Fibroblast of skin of scalp (primary cell): Measurements from ENCODE around the gene BOLL. TPM values are rescaled to one million over a fixed set of nuclear protein-coding genes. Genes with fewer than 3 reads are reported as not detected.
"Not testable (repeated sequence)": the region's sequence is repeated elsewhere in the genome, so short reads cannot be mapped to it uniquely, and the experiment has no call there.

Experiments used
- DNase-seq: peaks from one replicate; pipeline ENCODE4 v3.0.0-alpha.2; 2013
- polyA plus RNA-seq, 2 experiments: library from polyadenylated mRNA; unstranded; fragments of 120-200 nt; gene quantifications; one replicate each; pipeline ENCODE4 v1.2.1, GENCODE V29; 2013; ENCODE audit not compliant: insufficient read length in 2 of 2

Gene BOLL, protein sequence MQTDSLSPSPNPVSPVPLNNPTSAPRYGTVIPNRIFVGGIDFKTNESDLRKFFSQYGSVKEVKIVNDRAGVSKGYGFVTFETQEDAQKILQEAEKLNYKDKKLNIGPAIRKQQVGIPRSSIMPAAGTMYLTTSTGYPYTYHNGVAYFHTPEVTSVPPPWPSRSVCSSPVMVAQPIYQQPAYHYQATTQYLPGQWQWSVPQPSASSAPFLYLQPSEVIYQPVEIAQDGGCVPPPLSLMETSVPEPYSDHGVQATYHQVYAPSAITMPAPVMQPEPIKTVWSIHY
- not detected for polyA plus RNA-seq (2013, experiment 1 of 2; ENCODE audit: insufficient read length)
- polyA plus RNA-seq (2013, experiment 2 of 2; ENCODE audit: insufficient read length): 0.30 TPM

GRCh38 chr2:197784956-197785941, at the start of gene BOLL:
BOLL (minus strand) TSS chr2:197785319; CDS start chr2:197781850, 3,469 bp downstream.
- DNase-seq: no peak

- DNase-seq: not testable (repeated sequence)
Measured at GRCh38 chr2:197834771-197835170, 49.7 kb upstream of the BOLL start.

GRCh38 chr2:197828464-197829135, 43.5 kb upstream of the BOLL start:
- DNase-seq: peak; percentile 64

- no peak for DNase-seq
Measured at GRCh38 chr2:197827618-197828017, 42.5 kb upstream of the BOLL start.

DNA sequence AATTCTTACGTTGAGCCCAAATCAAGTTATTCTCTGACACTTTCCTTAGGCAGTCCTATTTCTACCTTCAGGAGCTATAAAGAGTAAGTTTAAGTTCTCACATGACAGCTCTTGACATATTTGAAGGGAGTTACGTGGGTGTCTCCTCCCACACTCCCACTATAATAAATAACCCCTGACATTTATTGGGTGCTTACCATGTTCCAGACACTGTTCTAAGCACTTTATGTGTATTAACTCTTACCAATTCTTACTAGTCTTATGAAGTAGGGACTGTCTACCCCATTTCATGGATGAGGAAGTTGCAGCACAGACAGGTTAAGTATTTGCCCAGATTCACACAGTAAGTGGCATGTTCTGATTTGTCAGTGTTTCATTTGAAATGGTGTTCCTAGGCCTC, 37.2 kb upstream of the BOLL start:
- DNase-seq: no peak

- no peak for DNase-seq
Measured at GRCh38 chr2:197821550-197822289, 36.6 kb upstream of the BOLL start.

GRCh38 chr2:197814526-197814925, 29.4 kb upstream of the BOLL start:
- DNase-seq: no peak

GRCh38 chr2:197813093-197813787, 28.1 kb upstream of the BOLL start:
- peak; percentile 54 for DNase-seq

DNA sequence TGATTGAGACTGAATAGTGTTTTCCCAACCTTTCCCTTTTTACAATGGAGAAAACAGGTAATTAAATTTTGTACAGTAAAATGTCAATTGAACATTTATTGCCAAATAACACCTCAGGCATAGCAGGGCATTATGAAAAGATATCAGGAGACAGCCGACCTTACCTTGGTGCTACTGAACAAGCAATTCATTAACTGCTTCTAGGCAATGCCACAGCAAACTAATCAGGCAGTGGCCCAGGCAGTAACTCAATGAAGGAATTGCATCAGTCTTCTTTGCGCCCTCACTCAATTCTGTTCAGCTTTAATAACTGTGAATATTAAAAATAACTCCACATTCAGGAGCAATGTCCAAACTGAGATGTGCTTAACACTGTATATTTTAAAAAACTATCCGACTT, 25.4 kb upstream of the BOLL start:
- no peak for DNase-seq

- DNase-seq: no peak
Measured at GRCh38 chr2:197810016-197810415, 24.9 kb upstream of the BOLL start.

DNA sequence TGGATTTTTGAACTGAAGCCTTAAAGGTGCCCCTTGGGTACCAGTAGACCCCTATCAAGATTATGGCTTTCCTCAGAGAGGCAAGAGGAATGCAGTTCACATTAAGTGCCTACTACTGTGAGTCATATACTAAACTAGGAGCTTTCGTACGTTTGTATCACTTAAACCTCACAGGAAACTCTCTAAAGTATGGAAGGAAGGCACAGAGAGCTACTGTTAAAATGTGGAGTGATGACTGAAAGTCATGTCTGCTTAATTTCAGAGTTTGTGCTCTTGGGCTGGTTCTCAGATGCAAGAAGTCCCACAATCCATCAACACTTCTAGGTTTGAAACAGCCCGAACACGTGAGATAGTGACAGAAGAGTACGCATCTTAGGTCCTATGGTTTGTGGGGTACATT, 23.9 kb upstream of the BOLL start:
- no peak for DNase-seq

- no peak for DNase-seq
Measured at GRCh38 chr2:197805715-197806633, 20.9 kb upstream of the BOLL start.

DNA sequence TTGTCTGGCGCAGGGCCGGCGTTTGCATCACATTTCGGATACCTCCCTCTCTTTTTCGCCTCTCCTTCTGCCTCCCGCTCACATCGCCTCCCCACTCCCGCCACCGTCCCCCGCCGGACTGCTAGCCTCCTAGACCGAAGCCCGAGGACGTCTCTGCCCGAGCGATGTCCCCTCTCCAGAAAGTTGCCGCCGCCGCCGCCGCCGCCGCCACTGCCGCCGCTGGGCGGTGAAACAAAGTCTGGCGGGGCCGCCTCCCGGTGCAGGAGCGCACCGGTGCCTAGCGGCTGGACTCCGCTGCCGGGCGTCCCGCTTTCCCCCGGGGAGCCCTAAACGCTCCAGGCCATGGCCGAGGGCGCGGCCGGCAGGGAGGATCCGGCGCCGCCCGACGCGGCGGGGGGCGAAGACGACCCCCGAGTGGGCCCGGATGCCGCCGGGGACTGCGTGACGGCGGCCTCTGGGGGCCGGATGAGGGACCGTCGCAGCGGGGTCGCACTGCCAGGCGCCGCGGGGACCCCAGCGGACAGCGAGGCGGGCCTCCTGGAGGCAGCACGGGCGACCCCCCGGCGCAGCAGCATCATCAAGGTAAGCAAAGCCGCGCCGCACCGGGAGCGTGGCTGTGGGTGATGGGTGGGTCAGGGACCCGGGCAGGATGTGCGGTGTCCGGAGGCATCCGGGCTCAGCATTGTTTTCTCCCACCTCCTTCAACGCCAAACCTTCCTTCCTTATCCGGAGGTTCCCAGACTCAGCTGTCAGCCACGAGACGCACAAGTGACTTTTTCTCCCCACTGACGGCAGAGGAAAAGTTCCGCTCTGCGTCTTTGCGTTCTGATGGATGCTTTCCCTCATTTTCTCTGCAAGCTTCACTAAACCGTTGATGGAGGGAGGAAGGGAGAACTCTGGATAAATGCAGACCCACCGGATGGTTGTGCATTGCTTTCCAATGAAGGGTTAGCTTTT, 19.9 kb upstream of the BOLL start:
- no peak for DNase-seq

GRCh38 chr2:197804049-197804757, 19.1 kb upstream of the BOLL start, which contains the start of gene PLCL1:
PLCL1 (plus strand) TSS chr2:197804593.
- peak; percentile 92 for DNase-seq

DNA sequence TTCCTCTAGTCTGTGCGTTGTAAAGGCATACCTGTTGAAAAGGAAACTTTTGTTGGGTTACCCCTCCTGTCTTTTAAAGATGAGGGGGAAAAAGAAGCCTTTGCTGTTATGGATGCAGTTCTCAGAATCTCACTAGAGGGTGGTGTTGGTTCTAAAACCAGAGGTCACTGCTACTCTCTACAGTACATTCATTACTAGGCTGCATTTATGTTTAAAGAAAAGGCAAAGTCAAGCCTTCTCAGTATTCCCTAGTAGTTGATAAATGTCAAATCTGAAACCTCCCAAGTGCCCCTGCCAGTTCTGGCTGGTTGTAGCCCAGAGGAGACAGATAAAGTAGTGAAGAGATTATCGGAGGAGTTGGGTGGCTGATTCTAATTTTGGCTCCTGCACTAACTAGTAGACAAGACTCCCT, 17.9 kb upstream of the BOLL start:
- peak; percentile 53 for DNase-seq

DNA sequence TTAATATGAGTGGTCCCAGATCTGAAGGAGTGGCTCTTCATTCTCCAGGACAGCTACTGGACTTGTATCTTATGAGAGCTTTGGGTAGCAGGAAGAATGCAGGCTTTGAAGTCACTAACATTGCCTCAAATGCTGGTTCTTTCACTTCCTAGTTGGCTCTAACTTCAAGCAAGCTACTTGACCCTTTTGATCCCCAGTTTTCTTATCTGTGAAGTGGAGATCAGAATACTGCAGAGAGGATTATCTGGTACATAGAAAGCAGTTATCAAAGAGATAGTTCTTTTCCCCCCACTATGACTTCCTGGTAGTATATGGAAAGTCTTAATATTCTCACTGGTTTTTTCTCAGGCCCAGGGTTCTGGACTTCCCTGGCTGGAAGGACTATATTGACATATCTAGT, 15.9 kb upstream of the BOLL start:
- no peak for DNase-seq

DNA sequence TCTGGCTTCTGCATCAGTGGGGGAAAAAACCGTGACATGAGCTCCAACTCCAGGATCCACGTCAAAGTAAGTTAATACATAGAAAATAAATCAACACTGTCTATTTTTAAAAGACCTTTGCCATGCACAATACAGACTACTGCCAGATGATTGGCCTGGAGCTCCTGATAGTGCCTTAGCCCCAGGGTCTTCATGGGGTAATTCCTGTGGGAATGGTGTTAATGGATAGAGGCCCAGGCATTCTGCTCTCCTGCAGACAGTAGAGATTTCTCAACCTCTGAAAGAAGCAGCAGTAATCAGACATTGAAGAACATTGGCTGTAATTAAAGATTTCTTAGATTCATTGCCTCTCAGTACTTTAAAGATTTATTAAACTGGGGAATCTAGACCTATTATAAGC, 15.0 kb upstream of the BOLL start:
- no peak for DNase-seq

- no peak for DNase-seq
Measured at GRCh38 chr2:197799068-197799467, 13.9 kb upstream of the BOLL start.
